Measurements from ENCODE around the gene NCAM2.

DNA sequence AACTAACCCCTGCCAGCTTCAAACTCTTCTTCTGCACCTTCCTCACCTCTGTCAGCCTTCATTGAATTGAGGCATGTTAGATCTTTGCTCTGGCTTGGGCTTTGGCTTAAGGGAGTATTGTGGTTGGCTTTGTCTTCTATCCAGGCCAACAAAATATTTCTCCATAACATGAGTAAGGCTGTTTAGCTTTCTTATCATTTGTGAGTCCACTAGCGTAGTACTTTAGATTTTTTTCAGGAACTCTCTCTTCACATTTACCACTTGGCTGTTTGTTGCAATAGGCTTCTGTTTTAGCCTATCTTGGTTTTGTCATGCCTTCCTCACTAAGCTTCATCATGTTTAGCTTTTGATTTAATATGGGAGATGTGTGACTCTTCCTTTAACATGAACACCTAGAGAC lies 417.5 kb downstream of the NCAM2 start:
- TF ChIP-seq, protein P1, sequence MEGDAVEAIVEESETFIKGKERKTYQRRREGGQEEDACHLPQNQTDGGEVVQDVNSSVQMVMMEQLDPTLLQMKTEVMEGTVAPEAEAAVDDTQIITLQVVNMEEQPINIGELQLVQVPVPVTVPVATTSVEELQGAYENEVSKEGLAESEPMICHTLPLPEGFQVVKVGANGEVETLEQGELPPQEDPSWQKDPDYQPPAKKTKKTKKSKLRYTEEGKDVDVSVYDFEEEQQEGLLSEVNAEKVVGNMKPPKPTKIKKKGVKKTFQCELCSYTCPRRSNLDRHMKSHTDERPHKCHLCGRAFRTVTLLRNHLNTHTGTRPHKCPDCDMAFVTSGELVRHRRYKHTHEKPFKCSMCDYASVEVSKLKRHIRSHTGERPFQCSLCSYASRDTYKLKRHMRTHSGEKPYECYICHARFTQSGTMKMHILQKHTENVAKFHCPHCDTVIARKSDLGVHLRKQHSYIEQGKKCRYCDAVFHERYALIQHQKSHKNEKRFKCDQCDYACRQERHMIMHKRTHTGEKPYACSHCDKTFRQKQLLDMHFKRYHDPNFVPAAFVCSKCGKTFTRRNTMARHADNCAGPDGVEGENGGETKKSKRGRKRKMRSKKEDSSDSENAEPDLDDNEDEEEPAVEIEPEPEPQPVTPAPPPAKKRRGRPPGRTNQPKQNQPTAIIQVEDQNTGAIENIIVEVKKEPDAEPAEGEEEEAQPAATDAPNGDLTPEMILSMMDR (conservative IDR thresholded peaks at IDR 0.05; ENCODE audit: low read depth, low read length) = no peak
- no peak for TF ChIP-seq RAD21 (IDR thresholded peaks at IDR 0.05; ENCODE audit: low read length)
- no peak for TF ChIP-seq POLR2A (IDR thresholded peaks at IDR 0.05; ENCODE audit: low read depth, low read length)
- TF ChIP-seq, protein P2, sequence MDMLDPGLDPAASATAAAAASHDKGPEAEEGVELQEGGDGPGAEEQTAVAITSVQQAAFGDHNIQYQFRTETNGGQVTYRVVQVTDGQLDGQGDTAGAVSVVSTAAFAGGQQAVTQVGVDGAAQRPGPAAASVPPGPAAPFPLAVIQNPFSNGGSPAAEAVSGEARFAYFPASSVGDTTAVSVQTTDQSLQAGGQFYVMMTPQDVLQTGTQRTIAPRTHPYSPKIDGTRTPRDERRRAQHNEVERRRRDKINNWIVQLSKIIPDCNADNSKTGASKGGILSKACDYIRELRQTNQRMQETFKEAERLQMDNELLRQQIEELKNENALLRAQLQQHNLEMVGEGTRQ (IDR thresholded peaks at IDR 0.05; ENCODE audit: low read depth, low read length) = no peak
- no peak for TF ChIP-seq RFX5 (IDR thresholded peaks at IDR 0.05; ENCODE audit: low read depth, low read length)
